ENCODE measurements around the gene CAPN15. TPM values are rescaled to one million over a fixed set of nuclear protein-coding genes. Genes with fewer than 3 reads are reported as not detected.

CAPN15 gene
- polyA plus RNA-seq, 1 of the 3 experiments (the other 2 are of a cell fraction) = 22.9 TPM

GRCh38 chr16:497258-497657 lies 30.3 kb upstream of the CAPN15 start:
- H3F3A ChIP-seq (replicated peaks; ENCODE audit: insufficient read depth) = no peaks in the 10 kb centered on the region
- H3K9me3 ChIP-seq = no peaks in the 10 kb centered on the region
- no peaks in the 10 kb centered on the region for H3K4me1 ChIP-seq (ENCODE audit: control insufficient read depth in 1 of 2, insufficient read depth in 2 of 2, low read depth in 1 of 2, low read length in 1 of 2)
- H3K27me3 ChIP-seq (ENCODE audit: insufficient read depth) = no peaks in the 10 kb centered on the region
- H3K9me2 ChIP-seq = no peaks in the 10 kb centered on the region
- no peak overlapping the region for H3K4me2 ChIP-seq
- CTCF ChIA-PET = interaction anchor here (3.3 kb wide), 1 partner anchor 9 kb away, joined by 20 read pairs; no protein-coding TSS in a partner anchor
- H3K27ac ChIP-seq (ENCODE audit: low read depth in 2 of 2, low read length in 1 of 2) = no peak overlapping the region
- H3K9ac ChIP-seq = no peak overlapping the region
- TF ChIP-seq NRF1 (IDR thresholded peaks at IDR 0.05; ENCODE audit: low read depth, low read length) (no peak), RXRA (IDR thresholded peaks at IDR 0.05; ENCODE audit: borderline replicate concordance, low read depth) (no peak), USF1 (IDR thresholded peaks at IDR 0.05; ENCODE audit: borderline replicate concordance, low read depth) (no peak), ZBTB33 (IDR thresholded peaks at IDR 0.05; ENCODE audit: borderline replicate concordance, low read depth) (no peak), FOXM1 (IDR thresholded peaks at IDR 0.05; ENCODE audit: low read depth) (no peak), REST (IDR thresholded peaks at IDR 0.05; ENCODE audit: low read depth, low read length) (no peak)
- H3K36me3 ChIP-seq (replicated peaks in 1 of 2; ENCODE audit: control insufficient read depth in 1 of 2, insufficient read depth in 2 of 2, low read length in 1 of 2) = peaks cover 3 to 7% of the 10 kb centered on the region in 2 experiments
- no peaks in the 10 kb centered on the region for H4K20me1 ChIP-seq (ENCODE audit: insufficient read depth)
- no peak for DNase-seq
- H2AFZ ChIP-seq (ENCODE audit: low read depth) = no peak overlapping the region
- H3K79me2 ChIP-seq (ENCODE audit: insufficient read depth) = no peaks in the 10 kb centered on the region
- POLR2A ChIA-PET = interaction anchor here (1.3 kb wide), 1 partner anchor 22 kb away, joined by 4 read pairs; no protein-coding TSS in a partner anchor
- 97% methylated on average over 11 of the region's 11 CpGs for WGBS (ENCODE audit: low lambda C conversion rate)
- H3K4me3 ChIP-seq (ENCODE audit: low read depth in 2 of 2, low read length in 1 of 2) = no peak overlapping the region

GRCh38 chr16:499924-500323 lies 27.6 kb upstream of the CAPN15 start:
- H3K9me2 ChIP-seq = no peaks in the 10 kb centered on the region
- no peak overlapping the region for H3K9ac ChIP-seq
- no peaks in the 10 kb centered on the region for H3K4me1 ChIP-seq (ENCODE audit: control insufficient read depth in 1 of 2, insufficient read depth in 2 of 2, low read depth in 1 of 2, low read length in 1 of 2)
- no peaks in the 10 kb centered on the region for H4K20me1 ChIP-seq (ENCODE audit: insufficient read depth)
- H3K4me3 ChIP-seq (ENCODE audit: low read depth in 2 of 2, low read length in 1 of 2) = no peak overlapping the region
- TF ChIP-seq SMC3 (IDR thresholded peaks at IDR 0.05; ENCODE audit: low read depth, low read length) = no peak
- TF ChIP-seq FOXM1 (IDR thresholded peaks at IDR 0.05; ENCODE audit: low read depth) = no peak
- TF ChIP-seq YY1 (IDR thresholded peaks at IDR 0.05; ENCODE audit: low read depth) = no peak
- no peak for TF ChIP-seq FOSL2 (IDR thresholded peaks at IDR 0.05; ENCODE audit: borderline replicate concordance, low read depth)
- no peak for TF ChIP-seq MEF2A (IDR thresholded peaks at IDR 0.05; ENCODE audit: borderline replicate concordance, low read depth)
- TF ChIP-seq REST (IDR thresholded peaks at IDR 0.05; ENCODE audit: low read depth, low read length) = no peak
- no peak for TF ChIP-seq IRF3 (IDR thresholded peaks at IDR 0.05; ENCODE audit: low read depth, low read length)
- no peak for TF ChIP-seq USF1 (IDR thresholded peaks at IDR 0.05; ENCODE audit: borderline replicate concordance, low read depth)
- no peak for TF ChIP-seq MXI1 (IDR thresholded peaks at IDR 0.05; ENCODE audit: low read depth, low read length)
- TF ChIP-seq RAD21 (IDR thresholded peaks at IDR 0.05; ENCODE audit: low read length) = no peak
- no peak overlapping the region for H3K27ac ChIP-seq (ENCODE audit: low read depth in 2 of 2, low read length in 1 of 2)
- no peaks in the 10 kb centered on the region for H3K27me3 ChIP-seq (ENCODE audit: insufficient read depth)
- H3K9me3 ChIP-seq = no peaks in the 10 kb centered on the region
- no peak overlapping the region for H2AFZ ChIP-seq (ENCODE audit: low read depth)
- H3K4me2 ChIP-seq = no peak overlapping the region
- no peaks in the 10 kb centered on the region for H3K79me2 ChIP-seq (ENCODE audit: insufficient read depth)
- no peaks in the 10 kb centered on the region for H3F3A ChIP-seq (replicated peaks; ENCODE audit: insufficient read depth)
- CTCF ChIA-PET = interaction anchor here (0.6 to 3.3 kb wide), 2 partner anchors 12 to 24 kb away, joined by 3 to 20 read pairs; no protein-coding TSS in a partner anchor
- POLR2A ChIA-PET = no interaction called here
- WGBS (ENCODE audit: low lambda C conversion rate) = 87% methylated on average over 9 of the region's 12 CpGs
- DNase-seq = no peak
- peaks cover 3 to 13% of the 10 kb centered on the region in 2 experiments for H3K36me3 ChIP-seq (replicated peaks in 1 of 2; ENCODE audit: control insufficient read depth in 1 of 2, insufficient read depth in 2 of 2, low read length in 1 of 2)

Measured in SK-N-SH (cell line).